ENCODE results near the gene EIF4A3. TPM values are rescaled to one million over a fixed set of nuclear protein-coding genes. Genes with fewer than 3 reads are reported as not detected.
A peak's percentile ranks its signal among the peaks of the same experiment; 100 is the strongest.

EIF4A3 gene
- total and polyA plus RNA-seq, 9 of the 15 experiments (the other 6 are each of a cell fraction or from before 2014, with no cell fraction given): 62.7 to 171 (median 127) TPM

DNA sequence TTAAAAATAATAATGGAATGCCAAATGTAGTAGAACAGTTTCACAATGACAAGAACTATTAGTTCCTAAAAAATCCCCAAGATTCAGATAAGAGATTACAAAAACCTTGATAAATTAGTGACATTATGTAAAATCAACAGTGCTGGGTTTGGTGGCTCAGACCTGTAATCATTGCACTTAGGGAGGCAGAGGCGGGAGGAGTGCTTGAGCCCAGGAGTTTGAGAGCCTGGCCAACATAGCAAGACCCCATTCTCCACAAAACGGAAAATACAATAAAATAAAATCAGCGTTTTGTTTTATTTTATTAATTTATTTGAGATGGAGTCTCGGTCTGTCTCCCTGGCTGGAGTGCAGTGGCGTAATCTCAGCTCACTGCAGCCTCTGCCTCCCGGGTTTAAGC, 27.0 kb upstream of the EIF4A3 start:
- no peak for FAIRE-seq
- Histone ChIP-seq H3K4me3 (no peak overlapping the region), H3K9me3 (replicated peaks; ENCODE audit: control insufficient read depth, insufficient read depth, low read depth, low read length) (no peaks in the 10 kb centered on the region), H3K4me1 (replicated peaks in 1 of 2; ENCODE audit: control insufficient read depth in 2 of 2, insufficient read depth in 2 of 2, low read length in 2 of 2) (peaks cover 0 to 12% of the 10 kb centered on the region in 2 experiments; a peak in 2 of 5 replicates), H3K9ac (ENCODE audit: insufficient read depth in 1 of 2, low read depth in 2 of 2, low read length in 2 of 2) (no peak overlapping the region), H3K27me3 (ENCODE audit: control insufficient read depth in 2 of 2, insufficient read depth in 2 of 2, low read length in 2 of 2) (peaks cover 34 to 69% of the 10 kb centered on the region in 2 experiments), H3K9me1 (ENCODE audit: control insufficient read depth, insufficient read depth, low read length) (no peaks in the 10 kb centered on the region), H3K79me2 (ENCODE audit: control insufficient read depth, insufficient read depth, low read length) (no peaks in the 10 kb centered on the region), H3K36me3 (ENCODE audit: control insufficient read depth, insufficient read depth, low read length) (no peaks in the 10 kb centered on the region), H3K27ac (ENCODE audit: extremely low read depth, low read depth, low read length) (no peak overlapping the region), H2AFZ (ENCODE audit: low read depth, low read length) (no peak overlapping the region), H4K20me1 (replicated peaks; ENCODE audit: control insufficient read depth, insufficient read depth, low read length) (no peaks in the 10 kb centered on the region), H3K4me2 (ENCODE audit: insufficient read depth, low read length) (no peak overlapping the region)
- CTCF ChIA-PET (ENCODE audit: low intra/inter-chr PET ratio): no interaction called here
- WGBS (ENCODE audit: insufficient coverage, low coverage, missing lambda C conversion rate): 4% methylated on average over 6 of the region's 6 CpGs
- TF ChIP-seq ZNF121 (CRISPR knock-in tag; conservative IDR thresholded peaks at IDR 0.05) (peak; percentile 82), SMAD2 (IDR thresholded peaks at IDR 0.05; ENCODE audit: low read depth, low read length) (no peak)
- no peak for ATAC-seq
- in situ Hi-C loops (cut with MboI) (no loop called here), intact Hi-C loops (cut with micrococcal nuclease) (no loop called here)
- POLR2A ChIA-PET: interaction anchor here (0.7 kb wide), 1 partner anchor 713 kb away, joined by 3 read pairs; no protein-coding TSS in a partner anchor
- DNase-seq (ENCODE audit: extremely low read depth in 1 of 4, low spot score in 3 of 4): no peak
- BruUV-seq (replicated peaks): no TSS peak

DNA sequence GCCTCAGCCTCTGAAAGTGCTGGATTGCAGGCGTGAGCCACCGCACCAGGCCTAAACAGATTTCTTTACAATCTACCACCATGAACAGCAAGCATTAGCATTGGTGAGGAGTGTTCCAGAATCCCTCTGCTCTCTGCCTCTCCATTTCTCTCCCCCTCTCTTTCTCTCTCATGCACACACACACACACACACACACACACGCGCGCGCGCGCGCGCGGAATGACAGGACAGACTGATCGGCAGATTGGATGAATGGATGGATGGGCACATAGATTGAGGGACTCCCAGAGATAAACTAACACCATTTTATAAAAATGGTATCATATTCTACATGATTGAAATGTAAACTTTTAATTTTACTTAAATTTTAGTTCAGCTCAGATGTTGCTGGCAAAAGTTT, 26.2 kb upstream of the EIF4A3 start:
- Histone ChIP-seq H3K4me3 (no peak overlapping the region), H3K9me3 (replicated peaks; ENCODE audit: control insufficient read depth, insufficient read depth, low read depth, low read length) (no peaks in the 10 kb centered on the region), H3K27ac (ENCODE audit: extremely low read depth, low read depth, low read length) (no peak overlapping the region), H3K9me1 (ENCODE audit: control insufficient read depth, insufficient read depth, low read length) (no peaks in the 10 kb centered on the region), H3K36me3 (ENCODE audit: control insufficient read depth, insufficient read depth, low read length) (no peaks in the 10 kb centered on the region), H2AFZ (ENCODE audit: low read depth, low read length) (no peak overlapping the region), H3K4me1 (replicated peaks in 1 of 2; ENCODE audit: control insufficient read depth in 2 of 2, insufficient read depth in 2 of 2, low read length in 2 of 2) (peaks cover 0 to 8% of the 10 kb centered on the region in 2 experiments; a peak in 2 of 5 replicates), H4K20me1 (replicated peaks; ENCODE audit: control insufficient read depth, insufficient read depth, low read length) (no peaks in the 10 kb centered on the region), H3K9ac (ENCODE audit: insufficient read depth in 1 of 2, low read depth in 2 of 2, low read length in 2 of 2) (no peak overlapping the region), H3K4me2 (ENCODE audit: insufficient read depth, low read length) (no peak overlapping the region), H3K79me2 (ENCODE audit: control insufficient read depth, insufficient read depth, low read length) (no peaks in the 10 kb centered on the region), H3K27me3 (ENCODE audit: control insufficient read depth in 2 of 2, insufficient read depth in 2 of 2, low read length in 2 of 2) (peaks cover 31 to 69% of the 10 kb centered on the region in 2 experiments)
- ATAC-seq (no peak), DNase-seq (ENCODE audit: extremely low read depth in 1 of 4, low spot score in 3 of 4) (no peak), FAIRE-seq (no peak)
- in situ Hi-C loops (cut with MboI): no loop called here
- BruUV-seq (replicated peaks): no TSS peak
- ChIA-PET CTCF (ENCODE audit: low intra/inter-chr PET ratio) (no interaction called here), POLR2A (no interaction called here)
- intact Hi-C loops (cut with micrococcal nuclease): no loop called here
- WGBS (ENCODE audit: insufficient coverage, low coverage, missing lambda C conversion rate): 68% methylated on average over 9 of the region's 12 CpGs
- TF ChIP-seq SRSF3 (IDR thresholded peaks at IDR 0.05; ENCODE audit: insufficient read depth, low read length) (no peak), BMI1 (IDR thresholded peaks at IDR 0.05; ENCODE audit: low read length) (no peak)
- TF ChIP-seq, protein P1, sequence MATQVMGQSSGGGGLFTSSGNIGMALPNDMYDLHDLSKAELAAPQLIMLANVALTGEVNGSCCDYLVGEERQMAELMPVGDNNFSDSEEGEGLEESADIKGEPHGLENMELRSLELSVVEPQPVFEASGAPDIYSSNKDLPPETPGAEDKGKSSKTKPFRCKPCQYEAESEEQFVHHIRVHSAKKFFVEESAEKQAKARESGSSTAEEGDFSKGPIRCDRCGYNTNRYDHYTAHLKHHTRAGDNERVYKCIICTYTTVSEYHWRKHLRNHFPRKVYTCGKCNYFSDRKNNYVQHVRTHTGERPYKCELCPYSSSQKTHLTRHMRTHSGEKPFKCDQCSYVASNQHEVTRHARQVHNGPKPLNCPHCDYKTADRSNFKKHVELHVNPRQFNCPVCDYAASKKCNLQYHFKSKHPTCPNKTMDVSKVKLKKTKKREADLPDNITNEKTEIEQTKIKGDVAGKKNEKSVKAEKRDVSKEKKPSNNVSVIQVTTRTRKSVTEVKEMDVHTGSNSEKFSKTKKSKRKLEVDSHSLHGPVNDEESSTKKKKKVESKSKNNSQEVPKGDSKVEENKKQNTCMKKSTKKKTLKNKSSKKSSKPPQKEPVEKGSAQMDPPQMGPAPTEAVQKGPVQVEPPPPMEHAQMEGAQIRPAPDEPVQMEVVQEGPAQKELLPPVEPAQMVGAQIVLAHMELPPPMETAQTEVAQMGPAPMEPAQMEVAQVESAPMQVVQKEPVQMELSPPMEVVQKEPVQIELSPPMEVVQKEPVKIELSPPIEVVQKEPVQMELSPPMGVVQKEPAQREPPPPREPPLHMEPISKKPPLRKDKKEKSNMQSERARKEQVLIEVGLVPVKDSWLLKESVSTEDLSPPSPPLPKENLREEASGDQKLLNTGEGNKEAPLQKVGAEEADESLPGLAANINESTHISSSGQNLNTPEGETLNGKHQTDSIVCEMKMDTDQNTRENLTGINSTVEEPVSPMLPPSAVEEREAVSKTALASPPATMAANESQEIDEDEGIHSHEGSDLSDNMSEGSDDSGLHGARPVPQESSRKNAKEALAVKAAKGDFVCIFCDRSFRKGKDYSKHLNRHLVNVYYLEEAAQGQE (IDR thresholded peaks at IDR 0.05; ENCODE audit: borderline replicate concordance): no peak
- TF ChIP-seq, protein P1 (CRISPR knock-in tag; IDR thresholded peaks at IDR 0.05; ENCODE audit: low read depth): no peak
